ENCODE measurements around the gene FOXE1. TPM values are rescaled to one million over a fixed set of nuclear protein-coding genes. Genes with fewer than 3 reads are reported as not detected.

Gene FOXE1
- total RNA-seq, 1 experiment from 2014 or later = 0.79 TPM

- DNase-seq (ENCODE audit: low read depth, low spot score) = no peak
- in situ Hi-C loops (cut with HindIII; ENCODE audit: low pct_unique_long_range_greater_than_20kb, low sequenced_read_pairs) = no loop called here
Observed at GRCh38 chr9:97891736-97892135, 38.7 kb downstream of the FOXE1 start.

GRCh38 chr9:97892421-97892820 is 39.4 kb downstream of the FOXE1 start:
- no peak for DNase-seq (ENCODE audit: low read depth, low spot score)
- in situ Hi-C loops (cut with HindIII; ENCODE audit: low pct_unique_long_range_greater_than_20kb, low sequenced_read_pairs) = no loop called here

GRCh38 chr9:97895211-97895610 is 42.2 kb downstream of the FOXE1 start:
- no peak for DNase-seq (ENCODE audit: low read depth, low spot score)
- in situ Hi-C loops (cut with HindIII; ENCODE audit: low pct_unique_long_range_greater_than_20kb, low sequenced_read_pairs) = no loop called here

- in situ Hi-C loops (cut with HindIII; ENCODE audit: low pct_unique_long_range_greater_than_20kb, low sequenced_read_pairs) = no loop called here
- DNase-seq (ENCODE audit: low read depth, low spot score) = peak; percentile 84
Observed at GRCh38 chr9:97895695-97896332, 42.8 kb downstream of the FOXE1 start.

- in situ Hi-C loops (cut with HindIII; ENCODE audit: low pct_unique_long_range_greater_than_20kb, low sequenced_read_pairs) = no loop called here
- DNase-seq (ENCODE audit: low read depth, low spot score) = peak; percentile 95
Observed at GRCh38 chr9:97900103-97900737, 47.2 kb downstream of the FOXE1 start.

- in situ Hi-C loops (cut with HindIII; ENCODE audit: low pct_unique_long_range_greater_than_20kb, low sequenced_read_pairs) = no loop called here
- DNase-seq (ENCODE audit: low read depth, low spot score) = peak; percentile 81
Observed at GRCh38 chr9:97900738-97901565, 47.9 kb downstream of the FOXE1 start.

- no peak for DNase-seq (ENCODE audit: low read depth, low spot score)
- in situ Hi-C loops (cut with HindIII; ENCODE audit: low pct_unique_long_range_greater_than_20kb, low sequenced_read_pairs) = no loop called here
Observed at GRCh38 chr9:97903177-97903576, 50.2 kb downstream of the FOXE1 start.

- no peak for DNase-seq (ENCODE audit: low read depth, low spot score)
- in situ Hi-C loops (cut with HindIII; ENCODE audit: low pct_unique_long_range_greater_than_20kb, low sequenced_read_pairs) = no loop called here
Observed at GRCh38 chr9:97904725-97905124, 51.7 kb downstream of the FOXE1 start.

- DNase-seq (ENCODE audit: low read depth, low spot score) = no peak
- in situ Hi-C loops (cut with HindIII; ENCODE audit: low pct_unique_long_range_greater_than_20kb, low sequenced_read_pairs) = no loop called here
Observed at GRCh38 chr9:97905228-97905627, 52.2 kb downstream of the FOXE1 start.

Other genes starting within 250 kb of the FOXE1 start
- 17.7 and 17.9 TPM in 2 replicates for gene TSTD2, start 219.9 kb upstream of the FOXE1 start, total RNA-seq (2014; rRNA removed; shearing (Covaris generic))
- gene NCBP1, start 219.4 kb upstream of the FOXE1 start, total RNA-seq (2014; rRNA removed; shearing (Covaris generic)) = 51.9 and 52.5 TPM in 2 replicates
- gene XPA, start 155.9 kb upstream of the FOXE1 start, total RNA-seq (2014; rRNA removed; shearing (Covaris generic)) = 9.9 and 10.8 TPM in 2 replicates
- 28.6 and 32.6 TPM in 2 replicates for gene TRMO, start 69.3 kb downstream of the FOXE1 start, total RNA-seq (2014; rRNA removed; shearing (Covaris generic))
- not detected in 2 replicates for gene HEMGN, start 84.9 kb downstream of the FOXE1 start, total RNA-seq (2014; rRNA removed; shearing (Covaris generic))
- 13.6 and 14.4 TPM in 2 replicates for gene ANP32B, start 130.1 kb downstream of the FOXE1 start, total RNA-seq (2014; rRNA removed; shearing (Covaris generic))
- 146 and 180 TPM in 2 replicates for gene NANS, start 203.5 kb downstream of the FOXE1 start, total RNA-seq (2014; rRNA removed; shearing (Covaris generic))